ENCODE measurements around the gene TTYH2. TPM values are rescaled to one million over a fixed set of nuclear protein-coding genes. Genes with fewer than 3 reads are reported as not detected.

The TTYH2 gene
- total and polyA plus RNA-seq, 10 of the 15 experiments (the other 5 are each of a cell fraction or from before 2014, with no cell fraction given): 0.26 to 25.2 (median 6.6) TPM

GRCh38 chr17:74240618-74241205, 27.3 kb downstream of the TTYH2 start:
- ChIA-PET CTCF (interaction anchor here (0.6 kb wide), 1 partner anchor 38 kb away, joined by 4 read pairs; no protein-coding TSS in a partner anchor), SMC1A (ENCODE audit: uncharacterized antibody, unreplicated experiment) (interaction anchor here (1.4 kb wide), 1 partner anchor 21 kb away, joined by 5 read pairs; no protein-coding TSS in a partner anchor), RAD21 (ENCODE audit: unreplicated experiment) (no interaction called here), POLR2A (no interaction called here)
- Histone ChIP-seq H3K4me1 (ENCODE audit: control insufficient read depth, insufficient read depth, low read length) (no peaks in the 10 kb centered on the region), H3K4me3 (no peak overlapping the region), H3K4me2 (ENCODE audit: control insufficient read depth, insufficient read depth) (no peak overlapping the region), H3K9me3 (replicated peaks; ENCODE audit: control insufficient read depth, insufficient read depth, low read length) (no peaks in the 10 kb centered on the region), H4K20me1 (ENCODE audit: control insufficient read depth, insufficient read depth) (no peaks in the 10 kb centered on the region), H3K36me3 (ENCODE audit: control insufficient read depth in 2 of 2, insufficient read depth in 2 of 2, low read length in 1 of 2) (no peaks in the 10 kb centered on the region; a peak in 1 of 4 replicates), H3K27me3 (replicated peaks in 1 of 2; ENCODE audit: control insufficient read depth in 2 of 2, insufficient read depth in 2 of 2, low read length in 1 of 2) (no peaks in the 10 kb centered on the region), H3K27ac (ENCODE audit: control insufficient read depth, insufficient read depth) (no peak overlapping the region), H3K9ac (ENCODE audit: control insufficient read depth, insufficient read depth, low read length) (no peak overlapping the region), H2AFZ (ENCODE audit: control insufficient read depth, low read depth, low read length) (no peak overlapping the region), H3K79me2 (ENCODE audit: control insufficient read depth, insufficient read depth, low read length) (no peaks in the 10 kb centered on the region)
- no peak for DNase-seq (ENCODE audit: low read depth, low spot score)
- no TSS peak for BruUV-seq (replicated peaks)
- in situ Hi-C loops (cut with MboI): no loop called here
- TF ChIP-seq PAX8 (IDR thresholded peaks at IDR 0.05) (no peak), FOS (IDR thresholded peaks at IDR 0.05; ENCODE audit: borderline replicate concordance, extremely low read depth, insufficient read length) (no peak), NRF1 (conservative IDR thresholded peaks at IDR 0.05; ENCODE audit: low read depth, low read length) (no peak), NR2C1 (IDR thresholded peaks at IDR 0.05) (no peak), RBBP5 (conservative IDR thresholded peaks at IDR 0.05) (no peak), GABPA (IDR thresholded peaks at IDR 0.05; ENCODE audit: low read depth) (no peak), HDAC6 (IDR thresholded peaks at IDR 0.05; ENCODE audit: unreplicated experiment) (no peak), POLR2AphosphoS2 (IDR thresholded peaks at IDR 0.05; ENCODE audit: low read depth, low read length) (no peak), SP1 (IDR thresholded peaks at IDR 0.05; ENCODE audit: low read depth, low read length) (no peak), RB1 (IDR thresholded peaks at IDR 0.05; ENCODE audit: borderline replicate concordance) (no peak), TCF3 (IDR thresholded peaks at IDR 0.05; ENCODE audit: borderline replicate concordance, insufficient read depth, low read depth, low read length) (no peak), TARDBP (IDR thresholded peaks at IDR 0.05; ENCODE audit: borderline replicate concordance) (no peak), LARP7 (IDR thresholded peaks at IDR 0.05) (no peak)
- FAIRE-seq: no peak
- 45% methylated on average over 11 of the region's 11 CpGs for WGBS (ENCODE audit: insufficient coverage, insufficient replicate concordance, low lambda C conversion rate, missing lambda C conversion rate)
- intact Hi-C loops (cut with micrococcal nuclease; ENCODE audit: unreplicated experiment): no loop called here
- no peak for ATAC-seq

All from GM12878 (cell line).